IMR-90 (cell line): ENCODE measurements around the gene KMT2E. TPM values are rescaled to one million over a fixed set of nuclear protein-coding genes. Genes with fewer than 3 reads are reported as not detected.

ENCODE experiments used
- ATAC-seq: fragments of 200-7000 bp; cut with Tn5 transposase; 2 replicates; pipeline ENCODE4 v1.9.1; 2020; ENCODE audit warnings: low read depth, mild to moderate bottlenecking, moderate library complexity
- BruUV-seq: library from RNA; stranded (reverse); fragments of 400-500 nt; replicated peaks from 2 replicates; lab custom pipeline; 2021; lab: Mats Ljungman, UMichigan
- CTCF ChIA-PET: fragments of 300-600 bp; formaldehyde crosslinking; extraction: SDS; loops from one replicate; lab custom pipeline; 2021; ENCODE audit warnings: antibody characterized with exemption; lab: Yijun Ruan, JAX
- POLR2A ChIA-PET: fragments of 300-600 bp; sonication (Branson Sonifier 250); formaldehyde crosslinking; loops from one replicate; lab custom pipeline; 2022; ENCODE audit warnings: antibody characterized with exemption; ENCODE audit not compliant: unreplicated experiment; lab: Charles Lee
- DNase-seq: peaks from one replicate; pipeline ENCODE4 v3.0.0; 2013
- H2AFZ ChIP-seq: replicated peaks from 2 replicates; pipeline ENCODE3; 2013; ENCODE audit warnings: low read length, mild to moderate bottlenecking; ENCODE audit not compliant: poor library complexity
- H2AK5ac ChIP-seq: 2 replicates; pipeline ENCODE4 v1.6.1; 2013; ENCODE audit warnings: low read depth, low read length, inconsistent platforms
- H2AK9ac ChIP-seq: replicated peaks from 2 replicates; pipeline ENCODE3; 2013; ENCODE audit warnings: mild to moderate bottlenecking, low read depth, low read length, moderate library complexity; ENCODE audit not compliant: poor library complexity
- H2BK120ac ChIP-seq: 2 replicates; pipeline ENCODE4 v1.6.1; 2013; ENCODE audit warnings: low read depth, low read length, inconsistent platforms
- H2BK15ac ChIP-seq: 3 replicates; pipeline ENCODE4 v1.6.1; 2013; ENCODE audit warnings: low read depth, low read length, inconsistent platforms
- H2BK20ac ChIP-seq: 2 replicates; pipeline ENCODE4 v1.6.1; 2013; ENCODE audit warnings: low read depth, mild to moderate bottlenecking, inconsistent platforms, low read length, moderate library complexity
- H2BK5ac ChIP-seq: 2 replicates; pipeline ENCODE4 v1.6.1; 2013; ENCODE audit warnings: mild to moderate bottlenecking, low read depth, low read length, inconsistent platforms; ENCODE audit not compliant: poor library complexity, severe bottlenecking
- H3K14ac ChIP-seq: replicated peaks from 2 replicates; pipeline ENCODE4 v1.6.1; 2013; ENCODE audit warnings: low read depth, low read length, inconsistent platforms
- H3K18ac ChIP-seq: 2 replicates; pipeline ENCODE4 v1.6.1; 2013; ENCODE audit warnings: low read depth, low read length, control low read depth
- H3K23ac ChIP-seq: 2 replicates; pipeline ENCODE4 v1.6.1; 2013; ENCODE audit warnings: low read depth, low read length, inconsistent platforms
- H3K27ac ChIP-seq: 2 replicates; pipeline ENCODE4 v1.5.1; 2013; ENCODE audit warnings: mild to moderate bottlenecking, control low read depth, low read length; ENCODE audit not compliant: insufficient read depth
- H3K27me3 ChIP-seq: 2 replicates; pipeline ENCODE4 v1.6.1; 2013; ENCODE audit warnings: low read length; ENCODE audit not compliant: control insufficient read depth, insufficient read depth
- H3K36me3 ChIP-seq: 2 replicates; pipeline ENCODE4 v1.6.1; 2013; ENCODE audit warnings: low read length, mixed read lengths; ENCODE audit not compliant: control insufficient read depth, insufficient read depth
- H3K4ac ChIP-seq: 2 replicates; pipeline ENCODE4 v1.6.1; 2013; ENCODE audit warnings: low read depth, low read length, inconsistent platforms
- H3K4me1 ChIP-seq: 2 replicates; pipeline ENCODE4 v1.6.1; 2013; ENCODE audit warnings: low read length, mixed read lengths; ENCODE audit not compliant: control insufficient read depth, insufficient read depth
- H3K4me2 ChIP-seq: 2 replicates; pipeline ENCODE4 v1.6.1; 2013; ENCODE audit warnings: low read depth, mild to moderate bottlenecking, control low read depth, low read length, moderate library complexity
- H3K4me3 ChIP-seq: 2 replicates; pipeline ENCODE4 v1.5.1; 2013; ENCODE audit warnings: low read depth, mild to moderate bottlenecking, control low read depth, low read length, moderate library complexity; ENCODE audit not compliant: insufficient read depth
- H3K56ac ChIP-seq: 2 replicates; pipeline ENCODE4 v1.6.1; 2013; ENCODE audit warnings: low read length, inconsistent platforms; ENCODE audit not compliant: insufficient read depth; ENCODE audit errors: extremely low read depth
- H3K79me1 ChIP-seq, 2 experiments: 2 replicates each; pipeline ENCODE4 v1.6.1; 2013; ENCODE audit warnings: low read length in 2 of 2, inconsistent platforms in 1 of 2, low read depth in 1 of 2
- H3K9ac ChIP-seq: 2 replicates; pipeline ENCODE4 v1.6.1; 2013; ENCODE audit warnings: low read depth, low read length, control low read depth
- H3K9me1 ChIP-seq: 2 replicates; pipeline ENCODE4 v1.6.1; 2013; ENCODE audit warnings: low read length, inconsistent platforms; ENCODE audit not compliant: insufficient read depth
- H3K9me3 ChIP-seq: 2 replicates; pipeline ENCODE4 v1.6.1; 2013; ENCODE audit warnings: low read length; ENCODE audit not compliant: control insufficient read depth, insufficient read depth
- H4K20me1 ChIP-seq: 2 replicates; pipeline ENCODE4 v1.6.1; 2013; ENCODE audit warnings: low read length, inconsistent platforms; ENCODE audit not compliant: insufficient read depth
- H4K5ac ChIP-seq: 2 replicates; pipeline ENCODE4 v1.6.1; 2013; ENCODE audit warnings: mild to moderate bottlenecking, low read depth, low read length, control low read depth
- H4K8ac ChIP-seq, 2 experiments: 2 replicates each; pipeline ENCODE4 v1.6.1; 2013; ENCODE audit warnings: low read depth in 2 of 2, low read length in 2 of 2, control low read depth in 1 of 2, inconsistent platforms in 1 of 2
- H4K91ac ChIP-seq: 2 replicates; pipeline ENCODE4 v1.6.1; 2013; ENCODE audit warnings: low read depth, low read length, inconsistent platforms; ENCODE audit not compliant: insufficient read depth
- CEBPB ChIP-seq: IDR thresholded peaks from 2 replicates; pipeline ENCODE4 v1.6.1; 2012; ENCODE audit warnings: low read depth, low read length, improper control_type of control experiment
- MXI1 ChIP-seq: IDR thresholded peaks from 2 replicates; pipeline ENCODE4 v1.6.1; 2012; ENCODE audit warnings: low read depth, mild to moderate bottlenecking, low read length, moderate library complexity, borderline replicate concordance
- USF2 ChIP-seq: fragments of 150-350 bp; IDR thresholded peaks from 2 replicates; pipeline ENCODE4 v1.6.1; 2017; ENCODE audit warnings: mild to moderate bottlenecking, antibody characterized with exemption, low read length, low read depth
- WGBS, 2 experiments: methylation state at CpG; one replicate each; pipeline versions ENCODE4 v1.1.5 to v1.1.7; 2013; ENCODE audit warnings: missing lambda C conversion rate in 2 of 2; ENCODE audit not compliant: insufficient read length in 1 of 2; ENCODE audit errors: extremely low coverage in 2 of 2; 5-methylcytosine and 5-hydroxymethylcytosine counted together
- dilution Hi-C: fragments of 300-500 bp; cut with HindIII; formaldehyde crosslinking; loops from one replicate; pipeline ENCODE4 v1.14.3; 2018; ENCODE audit warnings: low sequenced_read_pairs; ENCODE audit not compliant: unreplicated experiment
- in situ Hi-C: fragments of 300-500 bp; cut with MboI; formaldehyde crosslinking; loops from 3 replicates; pipeline ENCODE4 v1.14.3; 2019; ENCODE audit warnings: low sequenced_read_pairs, inconsistent platforms, mixed read lengths
- intact Hi-C: fragments of 100-400 bp; cut with micrococcal nuclease; formaldehyde crosslinking; loops from 2 replicates; pipeline ENCODE4 v1.10.0; 2022
- polyA plus RNA-seq, 3 experiments: library from polyadenylated mRNA; depleted of rRNA; stranded (reverse); fragments of >200 nt; gene quantifications; 2 replicates each; pipeline ENCODE4 v1.2.3, GENCODE V29; 2012; ENCODE audit warnings: low replicate concordance in 1 of 3
- total RNA-seq: library from RNA; depleted of rRNA; stranded (reverse); fragments of >200 nt; gene quantifications from 2 replicates; pipeline ENCODE4 v1.2.3, GENCODE V29; 2012

The KMT2E gene
- total and polyA plus RNA-seq, 2 of the 4 experiments (the other 2 are of a cell fraction) = 16.8 to 79.2 TPM

GRCh38 chr7:104967595-104967994 lies 46.4 kb upstream of the KMT2E start:
- Histone ChIP-seq H3K4me3 (no peak overlapping the region), H3K14ac (peak overlapping the region; percentile 88), H3K4ac (peak overlapping the region; percentile 93), H2AFZ (peak overlapping the region; percentile 57), H4K8ac (peak overlapping the region; percentile 15 to 77; a peak in 2 of 4 replicates), H3K27ac (no peak overlapping the region), H3K9ac (no peak overlapping the region), H2AK5ac (peak overlapping the region; percentile 85), H3K56ac (no peak overlapping the region), H2BK15ac (peak overlapping the region; percentile 24; the same call in 1 of the 3 replicates), H3K9me1 (peaks cover 29% of the 10 kb centered on the region), H3K18ac (peak overlapping the region; percentile 49; the same call in 1 of the 2 replicates), H3K4me1 (peaks cover 29% of the 10 kb centered on the region), H3K79me1 (peaks cover 0 to 19% of the 10 kb centered on the region in 2 experiments; a peak in 1 of 4 replicates), H2AK9ac (peak overlapping the region; percentile 8), H4K91ac (no peak overlapping the region; the same call in none of the 2 replicates), H3K4me2 (no peak overlapping the region), H2BK20ac (peak overlapping the region; percentile 57), H3K9me3 (no peaks in the 10 kb centered on the region), H2BK5ac (peak overlapping the region; percentile 47), H3K23ac (peak overlapping the region; percentile 88), H2BK120ac (peak overlapping the region; percentile 84), H4K20me1 (no peaks in the 10 kb centered on the region), H3K36me3 (no peaks in the 10 kb centered on the region), H4K5ac (no peak overlapping the region), H3K27me3 (no peaks in the 10 kb centered on the region)
- CTCF ChIA-PET = interaction anchor here (0.6 to 1.5 kb wide), 3 partner anchors 10 to 1360 kb away, joined by 3 to 4 read pairs (median 3); no protein-coding TSS in a partner anchor
- in situ Hi-C loops = no loop called here
- intact Hi-C loops = no loop called here
- WGBS, 2 experiments = no CpG with 5 or more reads among the region's 4 CpGs
- POLR2A ChIA-PET = no interaction called here
- no TSS peak for BruUV-seq
- ATAC-seq (peak; percentile 38), DNase-seq (peak; percentile 70)
- dilution Hi-C loops = no loop called here
- no peak for TF ChIP-seq CEBPB
- TF ChIP-seq USF2 = no peak
- TF ChIP-seq MXI1 = no peak
